Activated T-cell treated with anti-CD3 and anti-CD28 coated beads, Interleukin-2, amount 50 U/mL, for 4 hours (primary cell): ENCODE data around the gene DLGAP1. TPM values are rescaled to one million over a fixed set of nuclear protein-coding genes. Genes with fewer than 3 reads are reported as not detected.

ENCODE experiments used
- ATAC-seq, 2 donors: fragments of 200-7000 bp; cut with Tn5 transposase; one replicate each; pipeline ENCODE4 v1.10.0; 2021
- DNase-seq: peaks from one replicate; pipeline ENCODE4 v3.0.0-alpha.2; 2020
- H3K27me3 Mint-ChIP-seq: one replicate; pipeline ENCODE4 v1.8.0; 2021; ENCODE audit warnings: low read depth, mixed read lengths
- H3K36me3 Mint-ChIP-seq: one replicate; pipeline ENCODE4 v1.8.0; 2022; ENCODE audit warnings: mixed read lengths; ENCODE audit not compliant: insufficient read depth
- H3K4me1 Mint-ChIP-seq: one replicate; pipeline ENCODE4 v1.8.0; 2021; ENCODE audit warnings: low read depth, mixed read lengths
- H3K4me3 Mint-ChIP-seq: one replicate; pipeline ENCODE4 v1.8.0; 2021; ENCODE audit warnings: mild to moderate bottlenecking, moderate library complexity, mixed read lengths
- H3K9me3 Mint-ChIP-seq: one replicate; pipeline ENCODE4 v1.8.0; 2021; ENCODE audit warnings: mixed read lengths
- total RNA-seq, 3 donors: library from RNA; stranded (reverse); gene quantifications; one replicate each; pipeline ENCODE4 v1.2.1, GENCODE V29; 2021

The DLGAP1 gene
- total RNA-seq, 3 donors from 2014 or later: 0.16 TPM; not detected in 2

- no peak overlapping the region for H3K4me3 Mint-ChIP-seq
- peaks cover 3% of the 10 kb centered on the region for H3K27me3 Mint-ChIP-seq
- ATAC-seq: no peak
- H3K36me3 Mint-ChIP-seq: no peaks in the 10 kb centered on the region
- peaks cover 5% of the 10 kb centered on the region for H3K9me3 Mint-ChIP-seq
- no peak for DNase-seq
- H3K4me1 Mint-ChIP-seq: no peaks in the 10 kb centered on the region
Observed at GRCh38 chr18:3852321-3852720, 602.8 kb downstream of the DLGAP1 start.

- ATAC-seq: no peak
- Mint-ChIP-seq H3K36me3 (no peaks in the 10 kb centered on the region), H3K4me1 (no peaks in the 10 kb centered on the region), H3K27me3 (peaks cover 3% of the 10 kb centered on the region), H3K4me3 (no peak overlapping the region), H3K9me3 (peaks cover 5% of the 10 kb centered on the region)
- DNase-seq: no peak
Observed at GRCh38 chr18:3851159-3851558, 603.9 kb downstream of the DLGAP1 start.

GRCh38 chr18:3848316-3848715 lies 606.8 kb downstream of the DLGAP1 start:
- no peaks in the 10 kb centered on the region for H3K4me1 Mint-ChIP-seq
- peaks cover 5% of the 10 kb centered on the region for H3K9me3 Mint-ChIP-seq
- no peaks in the 10 kb centered on the region for H3K36me3 Mint-ChIP-seq
- ATAC-seq: no peak
- H3K27me3 Mint-ChIP-seq: no peaks in the 10 kb centered on the region
- no peak overlapping the region for H3K4me3 Mint-ChIP-seq
- DNase-seq: no peak

GRCh38 chr18:3845161-3845560 lies 609.9 kb downstream of the DLGAP1 start:
- H3K27me3 Mint-ChIP-seq: peaks cover 3% of the 10 kb centered on the region
- H3K9me3 Mint-ChIP-seq: no peaks in the 10 kb centered on the region
- no peak overlapping the region for H3K4me3 Mint-ChIP-seq
- ATAC-seq (no peak), DNase-seq (no peak)
- no peaks in the 10 kb centered on the region for H3K4me1 Mint-ChIP-seq
- H3K36me3 Mint-ChIP-seq: no peaks in the 10 kb centered on the region

GRCh38 chr18:3842844-3843243 lies 612.3 kb downstream of the DLGAP1 start:
- ATAC-seq: no peak
- H3K9me3 Mint-ChIP-seq: no peaks in the 10 kb centered on the region
- DNase-seq: no peak
- H3K36me3 Mint-ChIP-seq: no peaks in the 10 kb centered on the region
- peaks cover 3% of the 10 kb centered on the region for H3K27me3 Mint-ChIP-seq
- H3K4me3 Mint-ChIP-seq: no peak overlapping the region
- H3K4me1 Mint-ChIP-seq: no peaks in the 10 kb centered on the region

GRCh38 chr18:3840766-3841165 lies 614.3 kb downstream of the DLGAP1 start:
- Mint-ChIP-seq H3K9me3 (no peaks in the 10 kb centered on the region), H3K4me1 (no peaks in the 10 kb centered on the region), H3K36me3 (no peaks in the 10 kb centered on the region), H3K27me3 (peaks cover 3% of the 10 kb centered on the region), H3K4me3 (no peak overlapping the region)
- no peak for DNase-seq
- ATAC-seq: no peak

- no peak for ATAC-seq
- Mint-ChIP-seq H3K4me3 (no peak overlapping the region), H3K27me3 (peaks cover 3% of the 10 kb centered on the region), H3K36me3 (no peaks in the 10 kb centered on the region), H3K4me1 (no peaks in the 10 kb centered on the region), H3K9me3 (no peaks in the 10 kb centered on the region)
- no peak for DNase-seq
Observed at GRCh38 chr18:3839581-3839981, 615.5 kb downstream of the DLGAP1 start.

GRCh38 chr18:3836483-3837335 lies 618.4 kb downstream of the DLGAP1 start:
- Mint-ChIP-seq H3K4me1 (no peaks in the 10 kb centered on the region), H3K9me3 (no peaks in the 10 kb centered on the region), H3K27me3 (peaks cover 4% of the 10 kb centered on the region), H3K4me3 (no peak overlapping the region), H3K36me3 (no peaks in the 10 kb centered on the region)
- DNase-seq (no peak), ATAC-seq (no peak)

- no peak for DNase-seq
- no peaks in the 10 kb centered on the region for H3K4me1 Mint-ChIP-seq
- H3K36me3 Mint-ChIP-seq: no peaks in the 10 kb centered on the region
Observed at GRCh38 chr18:3832025-3832638, 623.0 kb downstream of the DLGAP1 start.

GRCh38 chr18:3830604-3831003 lies 624.5 kb downstream of the DLGAP1 start:
- H3K4me3 Mint-ChIP-seq: no peak overlapping the region
- no peaks in the 10 kb centered on the region for H3K4me1 Mint-ChIP-seq
- ATAC-seq (no peak), DNase-seq (no peak)
- no peaks in the 10 kb centered on the region for H3K36me3 Mint-ChIP-seq
- no peaks in the 10 kb centered on the region for H3K9me3 Mint-ChIP-seq
- H3K27me3 Mint-ChIP-seq: peaks cover 13% of the 10 kb centered on the region

More at GRCh38 chr18:3832025-3832638, 623.0 kb downstream of the DLGAP1 start:
- ATAC-seq: no peak
- peaks cover 4% of the 10 kb centered on the region for H3K27me3 Mint-ChIP-seq
- no peak overlapping the region for H3K4me3 Mint-ChIP-seq
- no peaks in the 10 kb centered on the region for H3K9me3 Mint-ChIP-seq

GRCh38 chr18:3827236-3827845 lies 627.8 kb downstream of the DLGAP1 start:
- no peak overlapping the region for H3K4me3 Mint-ChIP-seq
- H3K36me3 Mint-ChIP-seq: no peaks in the 10 kb centered on the region
- H3K9me3 Mint-ChIP-seq: no peaks in the 10 kb centered on the region
- H3K27me3 Mint-ChIP-seq: peaks cover 8% of the 10 kb centered on the region
- ATAC-seq (no peak), DNase-seq (no peak)
- no peaks in the 10 kb centered on the region for H3K4me1 Mint-ChIP-seq

- Mint-ChIP-seq H3K36me3 (no peaks in the 10 kb centered on the region), H3K4me1 (no peaks in the 10 kb centered on the region), H3K4me3 (no peak overlapping the region), H3K9me3 (no peaks in the 10 kb centered on the region), H3K27me3 (peaks cover 8% of the 10 kb centered on the region)
- no peak for DNase-seq
- no peak for ATAC-seq
Observed at GRCh38 chr18:3826021-3826420, 629.1 kb downstream of the DLGAP1 start.

GRCh38 chr18:3824101-3824500 lies 631.0 kb downstream of the DLGAP1 start:
- Mint-ChIP-seq H3K9me3 (no peaks in the 10 kb centered on the region), H3K4me3 (no peak overlapping the region), H3K27me3 (peaks cover 13% of the 10 kb centered on the region), H3K4me1 (no peaks in the 10 kb centered on the region), H3K36me3 (no peaks in the 10 kb centered on the region)
- no peak for ATAC-seq
- no peak for DNase-seq

- Mint-ChIP-seq H3K27me3 (peaks cover 13% of the 10 kb centered on the region), H3K4me1 (no peaks in the 10 kb centered on the region), H3K4me3 (no peak overlapping the region), H3K9me3 (no peaks in the 10 kb centered on the region), H3K36me3 (no peaks in the 10 kb centered on the region)
- DNase-seq: no peak
- no peak for ATAC-seq
Observed at GRCh38 chr18:3823073-3823472, 632.0 kb downstream of the DLGAP1 start.

- H3K36me3 Mint-ChIP-seq: no peaks in the 10 kb centered on the region
- no peaks in the 10 kb centered on the region for H3K9me3 Mint-ChIP-seq
- H3K27me3 Mint-ChIP-seq: peaks cover 10% of the 10 kb centered on the region
- no peak for DNase-seq
- no peaks in the 10 kb centered on the region for H3K4me1 Mint-ChIP-seq
- no peak overlapping the region for H3K4me3 Mint-ChIP-seq
- ATAC-seq: no peak
Observed at GRCh38 chr18:3821524-3821923, 633.6 kb downstream of the DLGAP1 start.
